HL-60 (cell line): ENCODE data around the gene CNTN1.

Experiments
- DNase-seq, 2 experiments: peaks; one replicate each; pipeline ENCODE4 v3.0.0-alpha.2; 2010 to 2020; ENCODE audit warnings: low read depth in 1 of 2, low spot score in 1 of 2
- H3K27ac ChIP-seq: fragments of 250-450 bp; sonication (Bioruptor Pico); replicated peaks from 2 replicates; pipeline ENCODE4 v1.5.1; 2020; ENCODE audit warnings: mild to moderate bottlenecking, moderate library complexity
- H3K27me3 ChIP-seq: fragments of 250-450 bp; sonication (Bioruptor Pico); 2 replicates; pipeline ENCODE4 v1.5.1; 2021; ENCODE audit warnings: mild to moderate bottlenecking, moderate library complexity; ENCODE audit not compliant: insufficient read depth, poor library complexity, severe bottlenecking
- H3K4me3 ChIP-seq: replicated peaks from 2 replicates; pipeline ENCODE4 v1.5.1; 2011; ENCODE audit warnings: mild to moderate bottlenecking, control low read depth, low read length; ENCODE audit not compliant: insufficient read depth
- CTCF ChIP-seq: IDR thresholded peaks from one replicate; pipeline ENCODE4 v1.5.1; 2011; ENCODE audit warnings: low read length, control low read depth, inconsistent platforms; ENCODE audit not compliant: insufficient read depth
- GABPA ChIP-seq: IDR thresholded peaks from 2 replicates; pipeline ENCODE4 v1.6.1; 2012; ENCODE audit warnings: low read depth
- POLR2AphosphoS5 ChIP-seq: IDR thresholded peaks from 2 replicates; pipeline ENCODE4 v1.6.1; 2012; ENCODE audit warnings: low read depth
- REST ChIP-seq: IDR thresholded peaks from 2 replicates; pipeline ENCODE4 v1.6.1; 2012; ENCODE audit warnings: low read depth; ENCODE audit not compliant: insufficient replicate concordance
- SPI1 ChIP-seq: IDR thresholded peaks from 2 replicates; pipeline ENCODE4 v1.6.1; 2012; ENCODE audit warnings: low read depth, mild to moderate bottlenecking, borderline replicate concordance

CNTN1 gene

GRCh38 chr12:40801861-40802260, 109.6 kb downstream of the CNTN1 start:
- TF ChIP-seq POLR2AphosphoS5: no peak
- no peak for TF ChIP-seq CTCF
- no peak for TF ChIP-seq GABPA
- TF ChIP-seq REST: no peak
- TF ChIP-seq SPI1: no peak
- Histone ChIP-seq H3K27ac (no peak overlapping the region), H3K27me3 (peaks cover 3% of the 10 kb centered on the region), H3K4me3 (no peak overlapping the region)
- no peak for DNase-seq

- H3K4me3 ChIP-seq: no peak overlapping the region
- peaks cover 3% of the 10 kb centered on the region for H3K27me3 ChIP-seq
- DNase-seq: no peak
- H3K27ac ChIP-seq: no peak overlapping the region
- TF ChIP-seq CTCF (no peak), REST (no peak), POLR2AphosphoS5 (no peak), SPI1 (no peak), GABPA (no peak)
Measured at GRCh38 chr12:40802656-40803055, 110.4 kb downstream of the CNTN1 start.

GRCh38 chr12:40819436-40820108, 127.3 kb downstream of the CNTN1 start:
- H3K27me3 ChIP-seq: no peaks in the 10 kb centered on the region
- no peak for TF ChIP-seq GABPA
- TF ChIP-seq REST: no peak
- no peak for TF ChIP-seq POLR2AphosphoS5
- no peak for TF ChIP-seq SPI1
- TF ChIP-seq CTCF: no peak
- no peak overlapping the region for H3K4me3 ChIP-seq
- no peak overlapping the region for H3K27ac ChIP-seq
- no peak for DNase-seq
